ENCODE results near the gene ATXN10. TPM values are rescaled to one million over a fixed set of nuclear protein-coding genes. Genes with fewer than 3 reads are reported as not detected.

ATXN10 gene
- total and polyA plus RNA-seq, 11 donors: 55.0 to 192 (median 149) TPM

GRCh38 chr22:45867118-45867905 is 195.7 kb downstream of the ATXN10 start:
- Histone ChIP-seq H3K9me3 (peaks cover 0 to 13% (median 0%) of the 10 kb centered on the region in 12 donors), H3K36me3 (no peaks in the 10 kb centered on the region), H3K27ac (no peak overlapping the region), H3K4me3 (peak overlapping the region in 9 of 12 donors; percentile 8 to 44 (median 24)), H3K27me3 (peaks cover 15 to 52% (median 27%) of the 10 kb centered on the region in 9 donors), H3K4me1 (peaks cover 4 to 27% (median 13%) of the 10 kb centered on the region in 12 donors)
- WGBS, 4 donors: 5 to 16% (median 11%) methylated on average over 39 to 87 of the region's 87 CpGs
- peak in 3 of 4 donors; percentile 73 to 76 (median 74) for ATAC-seq
- intact Hi-C loops (cut with DNase I): loop anchor here in 7 of 10 donors (2.0 to 10.0 kb wide), 6 partner anchors 220 to 293 kb away; no protein-coding TSS in a partner anchor
- peak in 1 of 5 donors; percentile 66 for DNase-seq
- TF ChIP-seq POLR2A (IDR thresholded peaks at IDR 0.05) (no peak), CTCF (IDR thresholded peaks at IDR 0.05) (peak in 9 of 12 donors; percentile 16 to 50 (median 31))

GRCh38 chr22:45867906-45868555 is 196.4 kb downstream of the ATXN10 start:
- Histone ChIP-seq H3K27ac (no peak overlapping the region), H3K4me1 (peaks cover 4 to 27% (median 13%) of the 10 kb centered on the region in 12 donors), H3K4me3 (peak overlapping the region in 1 of 12 donors; percentile 41), H3K27me3 (peaks cover 15 to 52% (median 27%) of the 10 kb centered on the region in 9 donors), H3K9me3 (peaks cover 0 to 13% (median 2%) of the 10 kb centered on the region in 12 donors), H3K36me3 (no peaks in the 10 kb centered on the region)
- 44 to 55% (median 49%) methylated on average over 17 to 20 of the region's 20 CpGs for WGBS, 4 donors
- TF ChIP-seq CTCF (IDR thresholded peaks at IDR 0.05) (no peak), POLR2A (IDR thresholded peaks at IDR 0.05) (no peak)
- ATAC-seq (no peak), DNase-seq (peak in 1 of 5 donors; percentile 51)
- intact Hi-C loops (cut with DNase I): loop anchor here in 7 of 10 donors (2.0 to 10.0 kb wide), 6 partner anchors 221 to 293 kb away; no protein-coding TSS in a partner anchor

- DNase-seq: no peak
- Histone ChIP-seq H3K4me3 (no peak overlapping the region), H3K36me3 (no peaks in the 10 kb centered on the region), H3K27me3 (peaks cover 15 to 52% (median 27%) of the 10 kb centered on the region in 9 donors), H3K9me3 (peaks cover 0 to 11% (median 2%) of the 10 kb centered on the region in 12 donors), H3K4me1 (peaks cover 4 to 26% (median 13%) of the 10 kb centered on the region in 12 donors), H3K27ac (no peak overlapping the region)
- TF ChIP-seq POLR2A (IDR thresholded peaks at IDR 0.05): no peak
- no peak for TF ChIP-seq CTCF (IDR thresholded peaks at IDR 0.05)
- no peak for ATAC-seq
- 79 to 88% (median 85%) methylated on average over 16 to 18 of the region's 18 CpGs for WGBS, 4 donors
- intact Hi-C loops (cut with DNase I): loop anchor here in 7 of 10 donors (5.0 to 10.0 kb wide), 5 partner anchors 221 to 294 kb away; no protein-coding TSS in a partner anchor
Observed at GRCh38 chr22:45868571-45869339, 197.1 kb downstream of the ATXN10 start.
